ENCODE results near the gene HS6ST3.

HS6ST3 gene

GRCh38 chr13:96533408-96533807, 443.5 kb downstream of the HS6ST3 start:
- no peak for TF ChIP-seq CTCF (IDR thresholded peaks at IDR 0.05; ENCODE audit: borderline replicate concordance, control extremely low read depth, extremely low read depth, insufficient read depth, missing control alignments)
- in situ Hi-C loops (cut with MboI; ENCODE audit: low sequenced_read_pairs, unreplicated experiment): no loop called here
- DNase-seq (ENCODE audit: low spot score): no peak

GRCh38 chr13:96539791-96540190, 449.9 kb downstream of the HS6ST3 start:
- no peak for TF ChIP-seq CTCF (IDR thresholded peaks at IDR 0.05; ENCODE audit: borderline replicate concordance, control extremely low read depth, extremely low read depth, insufficient read depth, missing control alignments)
- in situ Hi-C loops (cut with MboI; ENCODE audit: low sequenced_read_pairs, unreplicated experiment): no loop called here
- DNase-seq (ENCODE audit: low spot score): no peak

- in situ Hi-C loops (cut with MboI; ENCODE audit: low sequenced_read_pairs, unreplicated experiment): no loop called here
- DNase-seq (ENCODE audit: low spot score): no peak
- TF ChIP-seq CTCF (IDR thresholded peaks at IDR 0.05; ENCODE audit: borderline replicate concordance, control extremely low read depth, extremely low read depth, insufficient read depth, missing control alignments): no peak
Observed at GRCh38 chr13:96540670-96541069, 450.8 kb downstream of the HS6ST3 start.

- no peak for TF ChIP-seq CTCF (IDR thresholded peaks at IDR 0.05; ENCODE audit: borderline replicate concordance, control extremely low read depth, extremely low read depth, insufficient read depth, missing control alignments)
- no peak for DNase-seq (ENCODE audit: low spot score)
- in situ Hi-C loops (cut with MboI; ENCODE audit: low sequenced_read_pairs, unreplicated experiment): no loop called here
Observed at GRCh38 chr13:96542986-96543385, 453.1 kb downstream of the HS6ST3 start.

- DNase-seq (ENCODE audit: low spot score): no peak
Observed at GRCh38 chr13:96544957-96545356, 455.1 kb downstream of the HS6ST3 start.

GRCh38 chr13:96546463-96546862, 456.6 kb downstream of the HS6ST3 start:
- TF ChIP-seq CTCF (IDR thresholded peaks at IDR 0.05; ENCODE audit: borderline replicate concordance, control extremely low read depth, extremely low read depth, insufficient read depth, missing control alignments): no peak
- in situ Hi-C loops (cut with MboI; ENCODE audit: low sequenced_read_pairs, unreplicated experiment): no loop called here
- no peak for DNase-seq (ENCODE audit: low spot score)

More at GRCh38 chr13:96544957-96545356, 455.1 kb downstream of the HS6ST3 start:
- TF ChIP-seq CTCF (IDR thresholded peaks at IDR 0.05; ENCODE audit: borderline replicate concordance, control extremely low read depth, extremely low read depth, insufficient read depth, missing control alignments): no peak
- in situ Hi-C loops (cut with MboI; ENCODE audit: low sequenced_read_pairs, unreplicated experiment): no loop called here

- no peak for TF ChIP-seq CTCF (IDR thresholded peaks at IDR 0.05; ENCODE audit: borderline replicate concordance, control extremely low read depth, extremely low read depth, insufficient read depth, missing control alignments)
- in situ Hi-C loops (cut with MboI; ENCODE audit: low sequenced_read_pairs, unreplicated experiment): no loop called here
- DNase-seq (ENCODE audit: low spot score): no peak
Observed at GRCh38 chr13:96551546-96551945, 461.6 kb downstream of the HS6ST3 start.
